Measurements from ENCODE around the gene CTNNA3.

Gene CTNNA3

DNA sequence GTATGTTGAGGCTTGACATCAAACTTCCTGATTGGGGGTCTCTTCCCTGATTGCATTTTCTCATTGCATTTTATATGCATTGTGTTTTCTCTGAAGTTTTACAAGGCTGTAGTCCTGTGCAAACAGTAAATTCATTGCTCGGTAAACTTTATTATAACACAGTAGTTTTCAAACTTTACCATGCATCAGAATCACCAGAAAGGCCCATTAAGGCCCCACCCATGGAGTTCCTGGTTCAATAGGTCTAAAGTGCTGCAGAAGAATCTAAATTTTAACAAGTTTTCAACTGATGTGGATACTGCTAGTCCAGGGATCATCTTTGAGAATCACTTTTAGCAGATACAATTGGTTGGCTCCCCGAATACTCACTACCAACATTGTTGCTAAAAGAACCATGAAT is 1404.9 kb downstream of the CTNNA3 start (continued):
- TF ChIP-seq, protein P1, sequence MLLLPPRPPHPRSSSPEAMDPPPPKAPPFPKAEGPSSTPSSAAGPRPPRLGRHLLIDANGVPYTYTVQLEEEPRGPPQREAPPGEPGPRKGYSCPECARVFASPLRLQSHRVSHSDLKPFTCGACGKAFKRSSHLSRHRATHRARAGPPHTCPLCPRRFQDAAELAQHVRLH (tag by site-specific recombination; IDR thresholded peaks at IDR 0.05), result no peak
- no peak for TF ChIP-seq ZFHX2 (tag by site-specific recombination; conservative IDR thresholded peaks at IDR 0.05)
- no peak for TF ChIP-seq ZNF433 (tag by site-specific recombination; IDR thresholded peaks at IDR 0.05; ENCODE audit: low read depth)

DNA sequence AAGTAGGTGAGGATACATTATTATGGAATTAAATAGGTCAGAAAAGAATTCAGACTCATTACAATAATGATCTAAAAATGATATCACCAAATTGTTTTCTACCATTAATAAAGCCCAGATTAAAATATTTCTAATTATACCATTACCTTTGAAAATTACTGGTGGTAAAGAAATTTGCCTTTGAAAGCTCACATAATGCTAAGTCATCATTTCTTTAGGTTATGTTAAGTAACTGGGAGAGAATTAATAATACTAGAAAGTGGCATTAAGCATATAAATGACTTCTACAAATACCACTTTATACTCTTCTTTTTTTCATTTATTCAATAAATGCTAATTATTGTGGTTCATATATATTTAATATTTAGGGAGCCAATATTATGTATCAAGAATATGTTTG is 1411.4 kb downstream of the CTNNA3 start:
- ChIA-PET CTCF (interaction anchor here (0.6 kb wide), 1 partner anchor 1438 kb away, joined by 3 read pairs; no protein-coding TSS in a partner anchor), POLR2A (no interaction called here)
- no peaks in the 10 kb centered on the region for H3K36me3 ChIP-seq (ENCODE audit: control insufficient read depth in 2 of 2, insufficient read depth in 1 of 2, low read length in 2 of 2)
- TF ChIP-seq SETDB1 (IDR thresholded peaks at IDR 0.05; ENCODE audit: insufficient read length, low read length) (no peak), ZNF747 (tag by site-specific recombination; IDR thresholded peaks at IDR 0.05) (no peak), ZNF223 (tag by site-specific recombination; IDR thresholded peaks at IDR 0.05) (no peak), ZNF335 (tag by site-specific recombination; conservative IDR thresholded peaks at IDR 0.05) (no peak), ZNF561 (tag by site-specific recombination; IDR thresholded peaks at IDR 0.05; ENCODE audit: borderline replicate concordance) (no peak), ZNF610 (tag by site-specific recombination; IDR thresholded peaks at IDR 0.05; ENCODE audit: borderline replicate concordance) (no peak), ZNF544 (tag by site-specific recombination; IDR thresholded peaks at IDR 0.05) (no peak), GLI2 (tag by site-specific recombination; IDR thresholded peaks at IDR 0.05; ENCODE audit: borderline replicate concordance, low read depth) (no peak), ZNF24 (tag by site-specific recombination; IDR thresholded peaks at IDR 0.05) (no peak), ZNF112 (tag by site-specific recombination; IDR thresholded peaks at IDR 0.05) (no peak), OSR2 (tag by site-specific recombination; IDR thresholded peaks at IDR 0.05) (no peak), REPIN1 (tag by site-specific recombination; IDR thresholded peaks at IDR 0.05; ENCODE audit: low read depth) (no peak)
- TF ChIP-seq, protein P2, sequence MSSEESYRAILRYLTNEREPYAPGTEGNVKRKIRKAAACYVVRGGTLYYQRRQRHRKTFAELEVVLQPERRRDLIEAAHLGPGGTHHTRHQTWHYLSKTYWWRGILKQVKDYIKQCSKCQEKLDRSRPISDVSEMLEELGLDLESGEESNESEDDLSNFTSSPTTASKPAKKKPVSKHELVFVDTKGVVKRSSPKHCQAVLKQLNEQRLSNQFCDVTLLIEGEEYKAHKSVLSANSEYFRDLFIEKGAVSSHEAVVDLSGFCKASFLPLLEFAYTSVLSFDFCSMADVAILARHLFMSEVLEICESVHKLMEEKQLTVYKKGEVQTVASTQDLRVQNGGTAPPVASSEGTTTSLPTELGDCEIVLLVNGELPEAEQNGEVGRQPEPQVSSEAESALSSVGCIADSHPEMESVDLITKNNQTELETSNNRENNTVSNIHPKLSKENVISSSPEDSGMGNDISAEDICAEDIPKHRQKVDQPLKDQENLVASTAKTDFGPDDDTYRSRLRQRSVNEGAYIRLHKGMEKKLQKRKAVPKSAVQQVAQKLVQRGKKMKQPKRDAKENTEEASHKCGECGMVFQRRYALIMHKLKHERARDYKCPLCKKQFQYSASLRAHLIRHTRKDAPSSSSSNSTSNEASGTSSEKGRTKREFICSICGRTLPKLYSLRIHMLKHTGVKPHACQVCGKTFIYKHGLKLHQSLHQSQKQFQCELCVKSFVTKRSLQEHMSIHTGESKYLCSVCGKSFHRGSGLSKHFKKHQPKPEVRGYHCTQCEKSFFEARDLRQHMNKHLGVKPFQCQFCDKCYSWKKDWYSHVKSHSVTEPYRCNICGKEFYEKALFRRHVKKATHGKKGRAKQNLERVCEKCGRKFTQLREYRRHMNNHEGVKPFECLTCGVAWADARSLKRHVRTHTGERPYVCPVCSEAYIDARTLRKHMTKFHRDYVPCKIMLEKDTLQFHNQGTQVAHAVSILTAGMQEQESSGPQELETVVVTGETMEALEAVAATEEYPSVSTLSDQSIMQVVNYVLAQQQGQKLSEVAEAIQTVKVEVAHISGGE (tag by site-specific recombination; conservative IDR thresholded peaks at IDR 0.05; ENCODE audit: low read depth), result no peak
- TF ChIP-seq, protein P3, sequence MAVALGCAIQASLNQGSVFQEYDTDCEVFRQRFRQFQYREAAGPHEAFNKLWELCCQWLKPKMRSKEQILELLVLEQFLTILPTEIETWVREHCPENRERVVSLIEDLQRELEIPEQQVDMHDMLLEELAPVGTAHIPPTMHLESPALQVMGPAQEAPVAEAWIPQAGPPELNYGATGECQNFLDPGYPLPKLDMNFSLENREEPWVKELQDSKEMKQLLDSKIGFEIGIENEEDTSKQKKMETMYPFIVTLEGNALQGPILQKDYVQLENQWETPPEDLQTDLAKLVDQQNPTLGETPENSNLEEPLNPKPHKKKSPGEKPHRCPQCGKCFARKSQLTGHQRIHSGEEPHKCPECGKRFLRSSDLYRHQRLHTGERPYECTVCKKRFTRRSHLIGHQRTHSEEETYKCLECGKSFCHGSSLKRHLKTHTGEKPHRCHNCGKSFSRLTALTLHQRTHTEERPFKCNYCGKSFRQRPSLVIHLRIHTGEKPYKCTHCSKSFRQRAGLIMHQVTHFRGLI (tag by site-specific recombination; IDR thresholded peaks at IDR 0.05), result no peak
- TF ChIP-seq, protein P4, sequence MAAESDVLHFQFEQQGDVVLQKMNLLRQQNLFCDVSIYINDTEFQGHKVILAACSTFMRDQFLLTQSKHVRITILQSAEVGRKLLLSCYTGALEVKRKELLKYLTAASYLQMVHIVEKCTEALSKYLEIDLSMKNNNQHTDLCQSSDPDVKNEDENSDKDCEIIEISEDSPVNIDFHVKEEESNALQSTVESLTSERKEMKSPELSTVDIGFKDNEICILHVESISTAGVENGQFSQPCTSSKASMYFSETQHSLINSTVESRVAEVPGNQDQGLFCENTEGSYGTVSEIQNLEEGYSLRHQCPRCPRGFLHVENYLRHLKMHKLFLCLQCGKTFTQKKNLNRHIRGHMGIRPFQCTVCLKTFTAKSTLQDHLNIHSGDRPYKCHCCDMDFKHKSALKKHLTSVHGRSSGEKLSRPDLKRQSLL (tag by site-specific recombination; IDR thresholded peaks at IDR 0.05), result no peak
- TF ChIP-seq, protein P5, sequence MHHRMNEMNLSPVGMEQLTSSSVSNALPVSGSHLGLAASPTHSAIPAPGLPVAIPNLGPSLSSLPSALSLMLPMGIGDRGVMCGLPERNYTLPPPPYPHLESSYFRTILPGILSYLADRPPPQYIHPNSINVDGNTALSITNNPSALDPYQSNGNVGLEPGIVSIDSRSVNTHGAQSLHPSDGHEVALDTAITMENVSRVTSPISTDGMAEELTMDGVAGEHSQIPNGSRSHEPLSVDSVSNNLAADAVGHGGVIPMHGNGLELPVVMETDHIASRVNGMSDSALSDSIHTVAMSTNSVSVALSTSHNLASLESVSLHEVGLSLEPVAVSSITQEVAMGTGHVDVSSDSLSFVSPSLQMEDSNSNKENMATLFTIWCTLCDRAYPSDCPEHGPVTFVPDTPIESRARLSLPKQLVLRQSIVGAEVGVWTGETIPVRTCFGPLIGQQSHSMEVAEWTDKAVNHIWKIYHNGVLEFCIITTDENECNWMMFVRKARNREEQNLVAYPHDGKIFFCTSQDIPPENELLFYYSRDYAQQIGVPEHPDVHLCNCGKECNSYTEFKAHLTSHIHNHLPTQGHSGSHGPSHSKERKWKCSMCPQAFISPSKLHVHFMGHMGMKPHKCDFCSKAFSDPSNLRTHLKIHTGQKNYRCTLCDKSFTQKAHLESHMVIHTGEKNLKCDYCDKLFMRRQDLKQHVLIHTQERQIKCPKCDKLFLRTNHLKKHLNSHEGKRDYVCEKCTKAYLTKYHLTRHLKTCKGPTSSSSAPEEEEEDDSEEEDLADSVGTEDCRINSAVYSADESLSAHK (tag by site-specific recombination; IDR thresholded peaks at IDR 0.05), result no peak
- H3K9me3 ChIP-seq (ENCODE audit: control insufficient read depth, insufficient read depth, low read depth, low read length), result no peaks in the 10 kb centered on the region
- no peak overlapping the region for H3K4me3 ChIP-seq (ENCODE audit: low read depth, low read length)
- no peaks in the 10 kb centered on the region for H3K4me1 ChIP-seq (ENCODE audit: control insufficient read depth, insufficient read depth, low read length)
- no peak overlapping the region for H3K27ac ChIP-seq (ENCODE audit: extremely low read depth, low read depth, low read length)
